Measurements from ENCODE around the gene GNPAT. TPM values are rescaled to one million over a fixed set of nuclear protein-coding genes. Genes with fewer than 3 reads are reported as not detected.

Gene GNPAT
- total and polyA plus RNA-seq, 2 of the 4 experiments (the other 2 are of a cell fraction): 17.2 to 36.0 TPM

DNA sequence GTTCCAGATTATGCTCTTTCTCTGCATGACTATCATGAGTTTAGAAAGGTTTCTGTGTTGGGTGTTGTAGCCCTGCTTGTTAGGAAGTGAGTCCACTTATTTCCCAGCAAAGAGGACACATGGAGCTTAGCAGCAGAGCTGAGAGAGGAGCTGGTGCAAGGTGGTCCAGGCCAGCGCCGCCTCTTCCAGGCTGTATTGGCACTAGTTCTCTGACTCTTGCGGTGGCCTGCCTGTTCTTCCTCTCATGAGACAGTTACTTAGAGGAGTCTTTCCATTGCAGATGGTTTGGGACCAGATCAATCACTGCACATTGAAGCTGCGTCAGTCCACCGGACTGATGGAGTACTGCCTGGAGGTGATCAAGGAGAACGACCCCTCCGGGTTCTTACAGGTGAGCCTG lies 41.1 kb upstream of the GNPAT start:
- ChIA-PET POLR2A (ENCODE audit: unreplicated experiment) (no interaction called here), CTCF (no interaction called here)
- H3K36me3 ChIP-seq (ENCODE audit: control insufficient read depth, insufficient read depth, low read length): no peaks in the 10 kb centered on the region
- H2AFZ ChIP-seq (replicated peaks; ENCODE audit: low read length, poor library complexity): no peak overlapping the region
- H3K9me3 ChIP-seq (ENCODE audit: control insufficient read depth, insufficient read depth, low read length): no peaks in the 10 kb centered on the region
- dilution Hi-C loops (cut with HindIII; ENCODE audit: low sequenced_read_pairs, unreplicated experiment) (no loop called here), in situ Hi-C loops (cut with MboI; ENCODE audit: low sequenced_read_pairs) (no loop called here), intact Hi-C loops (cut with micrococcal nuclease) (loop anchor here (5.0 kb wide), 1 partner anchor 153 kb away; no protein-coding TSS in a partner anchor)
- no peak for ATAC-seq (ENCODE audit: low read depth)
- no peaks in the 10 kb centered on the region for H3K4me1 ChIP-seq (ENCODE audit: control insufficient read depth, insufficient read depth, low read length)
- no peak overlapping the region for H3K9ac ChIP-seq (ENCODE audit: low read depth, low read length)
- no peaks in the 10 kb centered on the region for H3K9me1 ChIP-seq (ENCODE audit: insufficient read depth, low read length)
- no peaks in the 10 kb centered on the region for H4K20me1 ChIP-seq (ENCODE audit: insufficient read depth, low read length)
- no peak overlapping the region for H3K27ac ChIP-seq (ENCODE audit: insufficient read depth, low read length)
- H3K23ac ChIP-seq (ENCODE audit: low read depth, low read length): no peak overlapping the region
- H4K5ac ChIP-seq (ENCODE audit: low read depth, low read length): no peak overlapping the region
- no peak overlapping the region for H4K8ac ChIP-seq (ENCODE audit: low read depth in 2 of 2, low read length in 2 of 2)
- no peak overlapping the region for H4K91ac ChIP-seq (ENCODE audit: insufficient read depth, low read depth, low read length)
- H2BK20ac ChIP-seq (ENCODE audit: low read depth, low read length): no peak overlapping the region
- no peak overlapping the region for H3K18ac ChIP-seq (ENCODE audit: low read depth, low read length)
- H3K27me3 ChIP-seq (ENCODE audit: control insufficient read depth, insufficient read depth, low read length): peaks cover 39% of the 10 kb centered on the region
- H3K4me3 ChIP-seq (ENCODE audit: insufficient read depth, low read depth, low read length): no peak overlapping the region
- no peak overlapping the region for H3K4ac ChIP-seq (ENCODE audit: low read depth, low read length)
- H2AK5ac ChIP-seq (ENCODE audit: low read depth, low read length): no peak overlapping the region
- no peak for DNase-seq
- no peak overlapping the region for H3K14ac ChIP-seq (replicated peaks; ENCODE audit: low read depth, low read length)
- H3K56ac ChIP-seq (ENCODE audit: extremely low read depth, insufficient read depth, low read length): no peak overlapping the region
- 93% methylated on average over 3 of the region's 7 CpGs; no CpG with 5 or more reads in 1 of the 2 experiments for WGBS, 2 experiments (ENCODE audit: extremely low coverage in 2 of 2, insufficient read length in 1 of 2)
- H3K79me1 ChIP-seq (ENCODE audit: low read depth in 1 of 2, low read length in 2 of 2): no peaks in the 10 kb centered on the region
- TF ChIP-seq SMC3 (IDR thresholded peaks at IDR 0.05; ENCODE audit: low read depth, low read length) (no peak), ELK1 (IDR thresholded peaks at IDR 0.05; ENCODE audit: borderline replicate concordance, low read depth, low read length) (no peak), BHLHE40 (IDR thresholded peaks at IDR 0.05; ENCODE audit: low read depth, low read length) (no peak), MAZ (IDR thresholded peaks at IDR 0.05; ENCODE audit: borderline replicate concordance, low read depth, low read length) (no peak), CEBPB (IDR thresholded peaks at IDR 0.05; ENCODE audit: low read depth, low read length) (no peak), FOS (IDR thresholded peaks at IDR 0.05; ENCODE audit: low read depth, low read length) (no peak)
- H2BK15ac ChIP-seq (ENCODE audit: low read depth, low read length): no peak overlapping the region
- no peak overlapping the region for H2BK5ac ChIP-seq (ENCODE audit: low read depth, low read length, poor library complexity, severe bottlenecking)
- no peak overlapping the region for H2BK120ac ChIP-seq (ENCODE audit: low read depth, low read length)
- no peak overlapping the region for H2AK9ac ChIP-seq (replicated peaks; ENCODE audit: low read depth, low read length, poor library complexity)
- H3K4me2 ChIP-seq (ENCODE audit: low read depth, low read length): no peak overlapping the region
- no TSS peak for BruUV-seq (replicated peaks)
